SH-SY5Y (cell line): Measurements from ENCODE around the gene SNCAIP.

Source experiments
- GATA2 ChIP-seq: IDR thresholded peaks from 2 replicates; pipeline ENCODE4 v1.6.1; 2011; ENCODE audit warnings: mild to moderate bottlenecking, low read depth, low read length
- GATA3 ChIP-seq: IDR thresholded peaks from 2 replicates; pipeline ENCODE4 v1.6.1; 2011; ENCODE audit warnings: low read depth, mild to moderate bottlenecking, low read length, moderate library complexity

GRCh38 chr5:122323738-122324137 lies 11.7 kb downstream of the SNCAIP start:
- no peak for TF ChIP-seq GATA2
- TF ChIP-seq GATA3, result no peak
